K562 (cell line): ENCODE data around the gene RTP3. TPM values are rescaled to one million over a fixed set of nuclear protein-coding genes. Genes with fewer than 3 reads are reported as not detected.
A peak's percentile ranks its signal among the peaks of the same experiment; 100 is the strongest.

Experiments used
- CBX3 ChIP-seq, 2 experiments: IDR thresholded peaks; 1 replicate in 1 of 2; 2 replicates in 1 of 2; pipeline ENCODE4 v1.6.1; 2012; ENCODE audit warnings: inconsistent platforms in 2 of 2, low read length in 2 of 2, borderline replicate concordance in 1 of 2, control low read depth in 1 of 2
- EHMT2 ChIP-seq: fragments of 450-650 bp; IDR thresholded peaks from 2 replicates; pipeline ENCODE4 v1.6.1; 2018; ENCODE audit warnings: antibody characterized with exemption
- LEF1 ChIP-seq: fragments of 450-650 bp; IDR thresholded peaks from 2 replicates; pipeline ENCODE4 v1.6.1; 2016; ENCODE audit warnings: mild to moderate bottlenecking
- NFE2 ChIP-seq: IDR thresholded peaks from 2 replicates; pipeline ENCODE4 v1.6.1; 2014; ENCODE audit warnings: antibody characterized with exemption, low read depth
- RB1 ChIP-seq: fragments of 450-650 bp; IDR thresholded peaks from 2 replicates; pipeline ENCODE4 v1.6.1; 2017; ENCODE audit warnings: low read depth, mild to moderate bottlenecking
- ZNF197 ChIP-seq: fragments of 200-800 bp; sonication (Bioruptor generic); IDR thresholded peaks from 2 replicates; pipeline ENCODE4 v1.6.1; 2016; ENCODE audit warnings: low read depth, missing genetic modification characterization, missing compliant biosample characterization
- polyA plus RNA-seq, 8 experiments: library from polyadenylated mRNA; depleted of rRNA in 4 of 8; stranded (reverse) in 5 of 8; unstranded in 3 of 8; fragments of >200 nt; fragmentation: Nextera tagmentation in 2 of 8; fragmentation: Illumina TruSeq in 1 of 8; extraction: Ambion mirVana in 2 of 8; extraction: Trizol in 1 of 8; gene quantifications; 2 replicates each; pipeline versions ENCODE4 v1.2.1 to v1.2.3, GENCODE V29; 2011 to 2014; ENCODE audit warnings: inconsistent platforms in 1 of 8, missing spikeins in 1 of 8
- total RNA-seq, 7 experiments: library from RNA; depleted of rRNA in 6 of 7; stranded (reverse); fragments of >200 nt in 6 of 7; fragmentation: Illumina TruSeq in 2 of 7; extraction: Trizol in 2 of 7; gene quantifications; 2 replicates each; pipeline versions ENCODE4 v1.2.1 to v1.2.3, GENCODE V29; 2011 to 2021; ENCODE audit warnings: low replicate concordance in 1 of 7
- TF ChIP-seq, protein P1 (sequence below), 2 experiments: fragments of 450-650 bp; IDR thresholded peaks; 2 replicates each; pipeline ENCODE4 v1.6.1; 2016
- TF ChIP-seq, protein P2 (sequence below): fragments of 250-450 bp; sonication (Bioruptor Pico); IDR thresholded peaks from 2 replicates; pipeline ENCODE4 v1.4.0; 2020
- TF ChIP-seq, protein P3 (sequence below): fragments of 450-650 bp; IDR thresholded peaks from 2 replicates; pipeline ENCODE4 v1.6.1; 2016
- TF ChIP-seq, protein P4 (sequence below), 2 experiments: fragments of 450-650 bp in 1 of 2; sonication (generic) in 1 of 2; formaldehyde crosslinking in 1 of 2; IDR thresholded peaks; 2 replicates each; pipeline versions ENCODE4 v1.7.1 to v1.9.0; 2016 to 2022; ENCODE audit warnings: inconsistent platforms in 1 of 2, mild to moderate bottlenecking in 1 of 2, missing genetic modification reagents in 1 of 2

Gene RTP3
- total and polyA plus RNA-seq, 9 of the 15 experiments (the other 6 are each of a cell fraction or from before 2014, with no cell fraction given): not detected

DNA sequence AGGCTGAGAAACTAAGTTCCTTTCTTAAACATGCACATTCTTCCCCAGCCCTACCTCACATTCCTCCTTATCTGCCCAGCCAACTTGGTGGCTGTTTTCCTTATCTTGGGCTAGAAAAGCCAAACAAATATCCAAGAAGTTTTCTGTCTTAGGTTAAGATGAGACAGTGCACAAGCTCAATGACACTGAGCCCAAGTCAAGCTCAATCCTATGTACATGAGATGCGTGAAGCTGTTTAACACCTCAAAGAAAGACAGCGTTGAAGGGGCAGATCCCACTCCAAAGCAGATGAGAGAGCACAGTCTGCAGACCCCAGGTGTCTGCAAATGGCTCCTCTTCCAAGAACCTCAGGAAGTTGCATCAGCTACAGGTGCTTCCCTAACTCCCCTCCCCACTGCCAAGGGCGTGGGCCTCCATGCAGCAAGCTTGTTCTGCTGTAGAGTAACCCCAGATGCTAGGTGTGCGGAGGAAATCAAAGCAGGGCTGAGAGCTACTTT, 51.7 kb downstream of the RTP3 start (continued):
- peak; percentile 99 for TF ChIP-seq LEF1
- TF ChIP-seq RB1: no peak
- TF ChIP-seq, protein P1, sequence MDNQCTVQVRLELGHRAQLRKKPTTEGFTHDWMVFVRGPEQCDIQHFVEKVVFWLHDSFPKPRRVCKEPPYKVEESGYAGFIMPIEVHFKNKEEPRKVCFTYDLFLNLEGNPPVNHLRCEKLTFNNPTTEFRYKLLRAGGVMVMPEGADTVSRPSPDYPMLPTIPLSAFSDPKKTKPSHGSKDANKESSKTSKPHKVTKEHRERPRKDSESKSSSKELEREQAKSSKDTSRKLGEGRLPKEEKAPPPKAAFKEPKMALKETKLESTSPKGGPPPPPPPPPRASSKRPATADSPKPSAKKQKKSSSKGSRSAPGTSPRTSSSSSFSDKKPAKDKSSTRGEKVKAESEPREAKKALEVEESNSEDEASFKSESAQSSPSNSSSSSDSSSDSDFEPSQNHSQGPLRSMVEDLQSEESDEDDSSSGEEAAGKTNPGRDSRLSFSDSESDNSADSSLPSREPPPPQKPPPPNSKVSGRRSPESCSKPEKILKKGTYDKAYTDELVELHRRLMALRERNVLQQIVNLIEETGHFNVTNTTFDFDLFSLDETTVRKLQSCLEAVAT (IDR thresholded peaks at IDR 0.05): peak; percentile 50 to 85; a peak in 3 of 4 replicates
- TF ChIP-seq ZNF197 (CRISPR knock-in tag): no peak
- TF ChIP-seq, protein P2, sequence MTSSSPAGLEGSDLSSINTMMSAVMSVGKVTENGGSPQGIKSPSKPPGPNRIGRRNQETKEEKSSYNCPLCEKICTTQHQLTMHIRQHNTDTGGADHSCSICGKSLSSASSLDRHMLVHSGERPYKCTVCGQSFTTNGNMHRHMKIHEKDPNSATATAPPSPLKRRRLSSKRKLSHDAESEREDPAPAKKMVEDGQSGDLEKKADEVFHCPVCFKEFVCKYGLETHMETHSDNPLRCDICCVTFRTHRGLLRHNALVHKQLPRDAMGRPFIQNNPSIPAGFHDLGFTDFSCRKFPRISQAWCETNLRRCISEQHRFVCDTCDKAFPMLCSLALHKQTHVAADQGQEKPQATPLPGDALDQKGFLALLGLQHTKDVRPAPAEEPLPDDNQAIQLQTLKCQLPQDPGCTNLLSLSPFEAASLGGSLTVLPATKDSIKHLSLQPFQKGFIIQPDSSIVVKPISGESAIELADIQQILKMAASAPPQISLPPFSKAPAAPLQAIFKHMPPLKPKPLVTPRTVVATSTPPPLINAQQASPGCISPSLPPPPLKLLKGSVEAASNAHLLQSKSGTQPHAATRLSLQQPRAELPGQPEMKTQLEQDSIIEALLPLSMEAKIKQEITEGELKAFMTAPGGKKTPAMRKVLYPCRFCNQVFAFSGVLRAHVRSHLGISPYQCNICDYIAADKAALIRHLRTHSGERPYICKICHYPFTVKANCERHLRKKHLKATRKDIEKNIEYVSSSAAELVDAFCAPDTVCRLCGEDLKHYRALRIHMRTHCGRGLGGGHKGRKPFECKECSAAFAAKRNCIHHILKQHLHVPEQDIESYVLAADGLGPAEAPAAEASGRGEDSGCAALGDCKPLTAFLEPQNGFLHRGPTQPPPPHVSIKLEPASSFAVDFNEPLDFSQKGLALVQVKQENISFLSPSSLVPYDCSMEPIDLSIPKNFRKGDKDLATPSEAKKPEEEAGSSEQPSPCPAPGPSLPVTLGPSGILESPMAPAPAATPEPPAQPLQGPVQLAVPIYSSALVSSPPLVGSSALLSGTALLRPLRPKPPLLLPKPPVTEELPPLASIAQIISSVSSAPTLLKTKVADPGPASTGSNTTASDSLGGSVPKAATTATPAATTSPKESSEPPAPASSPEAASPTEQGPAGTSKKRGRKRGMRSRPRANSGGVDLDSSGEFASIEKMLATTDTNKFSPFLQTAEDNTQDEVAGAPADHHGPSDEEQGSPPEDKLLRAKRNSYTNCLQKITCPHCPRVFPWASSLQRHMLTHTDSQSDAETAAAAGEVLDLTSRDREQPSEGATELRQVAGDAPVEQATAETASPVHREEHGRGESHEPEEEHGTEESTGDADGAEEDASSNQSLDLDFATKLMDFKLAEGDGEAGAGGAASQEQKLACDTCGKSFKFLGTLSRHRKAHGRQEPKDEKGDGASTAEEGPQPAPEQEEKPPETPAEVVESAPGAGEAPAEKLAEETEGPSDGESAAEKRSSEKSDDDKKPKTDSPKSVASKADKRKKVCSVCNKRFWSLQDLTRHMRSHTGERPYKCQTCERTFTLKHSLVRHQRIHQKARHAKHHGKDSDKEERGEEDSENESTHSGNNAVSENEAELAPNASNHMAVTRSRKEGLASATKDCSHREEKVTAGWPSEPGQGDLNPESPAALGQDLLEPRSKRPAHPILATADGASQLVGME (CRISPR knock-in tag): no peak
- TF ChIP-seq, protein P3, sequence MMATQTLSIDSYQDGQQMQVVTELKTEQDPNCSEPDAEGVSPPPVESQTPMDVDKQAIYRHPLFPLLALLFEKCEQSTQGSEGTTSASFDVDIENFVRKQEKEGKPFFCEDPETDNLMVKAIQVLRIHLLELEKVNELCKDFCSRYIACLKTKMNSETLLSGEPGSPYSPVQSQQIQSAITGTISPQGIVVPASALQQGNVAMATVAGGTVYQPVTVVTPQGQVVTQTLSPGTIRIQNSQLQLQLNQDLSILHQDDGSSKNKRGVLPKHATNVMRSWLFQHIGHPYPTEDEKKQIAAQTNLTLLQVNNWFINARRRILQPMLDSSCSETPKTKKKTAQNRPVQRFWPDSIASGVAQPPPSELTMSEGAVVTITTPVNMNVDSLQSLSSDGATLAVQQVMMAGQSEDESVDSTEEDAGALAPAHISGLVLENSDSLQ: peak; percentile 27; the same call in 1 of the 2 replicates
- TF ChIP-seq, protein P4, sequence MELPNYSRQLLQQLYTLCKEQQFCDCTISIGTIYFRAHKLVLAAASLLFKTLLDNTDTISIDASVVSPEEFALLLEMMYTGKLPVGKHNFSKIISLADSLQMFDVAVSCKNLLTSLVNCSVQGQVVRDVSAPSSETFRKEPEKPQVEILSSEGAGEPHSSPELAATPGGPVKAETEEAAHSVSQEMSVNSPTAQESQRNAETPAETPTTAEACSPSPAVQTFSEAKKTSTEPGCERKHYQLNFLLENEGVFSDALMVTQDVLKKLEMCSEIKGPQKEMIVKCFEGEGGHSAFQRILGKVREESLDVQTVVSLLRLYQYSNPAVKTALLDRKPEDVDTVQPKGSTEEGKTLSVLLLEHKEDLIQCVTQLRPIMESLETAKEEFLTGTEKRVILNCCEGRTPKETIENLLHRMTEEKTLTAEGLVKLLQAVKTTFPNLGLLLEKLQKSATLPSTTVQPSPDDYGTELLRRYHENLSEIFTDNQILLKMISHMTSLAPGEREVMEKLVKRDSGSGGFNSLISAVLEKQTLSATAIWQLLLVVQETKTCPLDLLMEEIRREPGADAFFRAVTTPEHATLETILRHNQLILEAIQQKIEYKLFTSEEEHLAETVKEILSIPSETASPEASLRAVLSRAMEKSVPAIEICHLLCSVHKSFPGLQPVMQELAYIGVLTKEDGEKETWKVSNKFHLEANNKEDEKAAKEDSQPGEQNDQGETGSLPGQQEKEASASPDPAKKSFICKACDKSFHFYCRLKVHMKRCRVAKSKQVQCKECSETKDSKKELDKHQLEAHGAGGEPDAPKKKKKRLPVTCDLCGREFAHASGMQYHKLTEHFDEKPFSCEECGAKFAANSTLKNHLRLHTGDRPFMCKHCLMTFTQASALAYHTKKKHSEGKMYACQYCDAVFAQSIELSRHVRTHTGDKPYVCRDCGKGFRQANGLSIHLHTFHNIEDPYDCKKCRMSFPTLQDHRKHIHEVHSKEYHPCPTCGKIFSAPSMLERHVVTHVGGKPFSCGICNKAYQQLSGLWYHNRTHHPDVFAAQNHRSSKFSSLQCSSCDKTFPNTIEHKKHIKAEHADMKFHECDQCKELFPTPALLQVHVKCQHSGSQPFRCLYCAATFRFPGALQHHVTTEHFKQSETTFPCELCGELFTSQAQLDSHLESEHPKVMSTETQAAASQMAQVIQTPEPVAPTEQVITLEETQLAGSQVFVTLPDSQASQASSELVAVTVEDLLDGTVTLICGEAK (IDR thresholded peaks at IDR 0.05): peak; percentile 77
- TF ChIP-seq, protein P4 (CRISPR knock-in tag; IDR thresholded peaks at IDR 0.05): no peak
- no peak for TF ChIP-seq NFE2
- TF ChIP-seq CBX3 (IDR thresholded peaks at IDR 0.05; ENCODE audit: borderline replicate concordance in 1 of 2, low read length in 2 of 2): peak in 1 of 2 experiments; percentile 44; a peak in 1 of 3 replicates
- TF ChIP-seq EHMT2: peak; percentile 92
